BLaER1 (cell line): Measurements from ENCODE around the gene MAGEA9B.
"Not testable (repeated sequence)": the region's sequence is repeated elsewhere in the genome, so short reads cannot be mapped to it uniquely, and the experiment has no call there.

Source experiments
- H3K27ac ChIP-seq: shearing (Covaris generic); formaldehyde crosslinking; 2 replicates; pipeline ENCODE4 v1.8.1; 2022
- H3K27me3 ChIP-seq: shearing (Covaris generic); formaldehyde crosslinking; 2 replicates; pipeline ENCODE4 v1.8.1; 2022
- H3K36me3 ChIP-seq: shearing (Covaris generic); formaldehyde crosslinking; 2 replicates; pipeline ENCODE4 v1.8.1; 2022
- H3K4me1 ChIP-seq: shearing (Covaris generic); formaldehyde crosslinking; 2 replicates; pipeline ENCODE4 v1.8.1; 2022
- H3K4me2 ChIP-seq: shearing (Covaris generic); formaldehyde crosslinking; 2 replicates; pipeline ENCODE4 v1.8.1; 2022
- H3K4me3 ChIP-seq: shearing (Covaris generic); formaldehyde crosslinking; 2 replicates; pipeline ENCODE4 v1.8.1; 2022
- H3K9ac ChIP-seq: shearing (Covaris generic); formaldehyde crosslinking; 2 replicates; pipeline ENCODE4 v1.8.1; 2022
- H3K9me3 ChIP-seq: shearing (Covaris generic); formaldehyde crosslinking; 2 replicates; pipeline ENCODE4 v1.8.1; 2022
- H4K20me1 ChIP-seq: shearing (Covaris generic); formaldehyde crosslinking; 2 replicates; pipeline ENCODE4 v1.8.1; 2022
- Cebpa-rat ChIP-seq: shearing (Covaris generic); IDR thresholded peaks from 2 replicates; pipeline ENCODE4 v1.8.1; 2022

MAGEA9B gene

GRCh38 chrX:149618871-149619270 lies 31.6 kb upstream of the MAGEA9B start:
- Histone ChIP-seq H3K36me3 (no peaks in the 10 kb centered on the region), H4K20me1 (peaks cover 24% of the 10 kb centered on the region; the same call in 1 of the 2 replicates), H3K9ac (no peak overlapping the region), H3K27me3 (no peaks in the 10 kb centered on the region), H3K4me1 (no peaks in the 10 kb centered on the region), H3K9me3 (no peaks in the 10 kb centered on the region), H3K27ac (no peak overlapping the region), H3K4me2 (no peak overlapping the region), H3K4me3 (no peak overlapping the region)
- TF ChIP-seq Cebpa-rat, result no peak

- peaks cover 42% of the 10 kb centered on the region for H4K20me1 ChIP-seq
- TF ChIP-seq Cebpa-rat, result no peak
- H3K4me1 ChIP-seq, result no peaks in the 10 kb centered on the region
- no peaks in the 10 kb centered on the region for H3K27me3 ChIP-seq
- H3K9ac ChIP-seq, result no peak overlapping the region
- H3K9me3 ChIP-seq, result no peaks in the 10 kb centered on the region
- no peak overlapping the region for H3K27ac ChIP-seq
- no peak overlapping the region for H3K4me3 ChIP-seq
- H3K36me3 ChIP-seq, result peaks cover 19% of the 10 kb centered on the region
- H3K4me2 ChIP-seq, result no peak overlapping the region
These were observed 24.4 kb upstream of the MAGEA9B start for GRCh38 chrX:149611623-149612175.

- Histone ChIP-seq H3K27ac (no peak overlapping the region), H3K4me3 (no peak overlapping the region), H3K9ac (no peak overlapping the region), H3K4me2 (no peak overlapping the region), H3K4me1 (no peaks in the 10 kb centered on the region), H3K9me3 (no peaks in the 10 kb centered on the region), H3K27me3 (no peaks in the 10 kb centered on the region), H4K20me1 (peaks cover 32% of the 10 kb centered on the region), H3K36me3 (peaks cover 28% of the 10 kb centered on the region)
- no peak for TF ChIP-seq Cebpa-rat
These were observed 23.3 kb upstream of the MAGEA9B start for GRCh38 chrX:149610511-149610910.

GRCh38 chrX:149607699-149608098 lies 20.4 kb upstream of the MAGEA9B start:
- Histone ChIP-seq H3K27ac (no peak overlapping the region), H3K4me2 (no peak overlapping the region), H3K27me3 (no peaks in the 10 kb centered on the region), H3K4me3 (no peak overlapping the region), H3K9ac (no peak overlapping the region), H3K4me1 (no peaks in the 10 kb centered on the region), H3K36me3 (peaks cover 28% of the 10 kb centered on the region), H4K20me1 (peaks cover 23% of the 10 kb centered on the region), H3K9me3 (no peaks in the 10 kb centered on the region)
- no peak for TF ChIP-seq Cebpa-rat

GRCh38 chrX:149605248-149605885 lies 18.1 kb upstream of the MAGEA9B start:
- not testable (repeated sequence) for H3K9me3 ChIP-seq, H3K4me2 ChIP-seq, H4K20me1 ChIP-seq, H3K4me1 ChIP-seq, H3K27ac ChIP-seq, H3K27me3 ChIP-seq, H3K9ac ChIP-seq, H3K4me3 ChIP-seq
- peaks cover 28% of the 10 kb centered on the region for H3K36me3 ChIP-seq

- H3K9ac ChIP-seq, H3K9me3 ChIP-seq, H3K4me1 ChIP-seq, H3K4me3 ChIP-seq, H3K4me2 ChIP-seq, H3K27ac ChIP-seq, H3K27me3 ChIP-seq, H3K36me3 ChIP-seq, H4K20me1 ChIP-seq: not testable (repeated sequence)
These were observed 11.3 kb upstream of the MAGEA9B start for GRCh38 chrX:149598603-149599002.

- H4K20me1 ChIP-seq, H3K27ac ChIP-seq: not testable (repeated sequence)
These were observed 8.7 kb upstream of the MAGEA9B start for GRCh38 chrX:149595943-149596342.

GRCh38 chrX:149595214-149595613 lies 8.0 kb upstream of the MAGEA9B start, which contains the start of gene HSFX2:
HSFX2 (minus strand) TSS chrX:149595314; CDS start chrX:149594700, 614 bp downstream.
- not testable (repeated sequence) for H3K27me3 ChIP-seq, H3K9me3 ChIP-seq, H4K20me1 ChIP-seq, H3K4me3 ChIP-seq, H3K36me3 ChIP-seq, H3K4me1 ChIP-seq, H3K9ac ChIP-seq, H3K4me2 ChIP-seq, H3K27ac ChIP-seq

More at GRCh38 chrX:149595943-149596342, 8.7 kb upstream of the MAGEA9B start:
- not testable (repeated sequence) for H3K36me3 ChIP-seq, H3K4me1 ChIP-seq, H3K27me3 ChIP-seq, H3K4me2 ChIP-seq, H3K9me3 ChIP-seq, H3K9ac ChIP-seq, H3K4me3 ChIP-seq

- not testable (repeated sequence) for H3K4me2 ChIP-seq, H3K36me3 ChIP-seq, H4K20me1 ChIP-seq, H3K27me3 ChIP-seq, H3K9ac ChIP-seq, H3K27ac ChIP-seq, H3K9me3 ChIP-seq, H3K4me1 ChIP-seq, H3K4me3 ChIP-seq
These were observed 3.7 kb upstream of the MAGEA9B start for GRCh38 chrX:149590993-149591392.

- H3K4me2 ChIP-seq, H4K20me1 ChIP-seq, H3K27ac ChIP-seq, H3K9ac ChIP-seq, H3K4me1 ChIP-seq, H3K4me3 ChIP-seq, H3K36me3 ChIP-seq, H3K9me3 ChIP-seq, H3K27me3 ChIP-seq: not testable (repeated sequence)
These were observed 1.6 kb downstream of the MAGEA9B start for GRCh38 chrX:149585631-149586030.

GRCh38 chrX:149573456-149573855 lies 13.8 kb downstream of the MAGEA9B start:
- not testable (repeated sequence) for H3K27me3 ChIP-seq, H3K4me3 ChIP-seq, H3K4me1 ChIP-seq, H3K9ac ChIP-seq, H4K20me1 ChIP-seq, H3K36me3 ChIP-seq, H3K4me2 ChIP-seq, H3K27ac ChIP-seq, H3K9me3 ChIP-seq
